Neural cell (in vitro differentiated cells): Measurements from ENCODE around the gene DENND1A.

ENCODE experiments used
- EP300 ChIP-seq: fragments of 450-650 bp; conservative IDR thresholded peaks from 2 replicates; pipeline ENCODE4 v1.6.1; 2014; ENCODE audit warnings: antibody characterized with exemption, mild to moderate bottlenecking, moderate library complexity; ENCODE audit not compliant: poor library complexity, severe bottlenecking
- EZH2 ChIP-seq: fragments of 200-600, 300-800 bp; shearing (Covaris generic), sonication (generic); IDR thresholded peaks from 2 replicates; pipeline ENCODE4 v1.6.1; 2014; ENCODE audit warnings: antibody characterized with exemption, low read length, borderline replicate concordance, mild to moderate bottlenecking; ENCODE audit not compliant: insufficient read depth, poor library complexity, severe bottlenecking
- POLR2AphosphoS5 ChIP-seq: IDR thresholded peaks from 2 replicates; pipeline ENCODE4 v1.6.1; 2012
- TAF1 ChIP-seq: IDR thresholded peaks from 2 replicates; pipeline ENCODE4 v1.6.1; 2012; ENCODE audit warnings: low read depth
- TF ChIP-seq, protein P1 (sequence below): fragments of 450-650 bp; IDR thresholded peaks from 2 replicates; pipeline ENCODE4 v1.5.1; 2014; ENCODE audit warnings: antibody characterized with exemption, mild to moderate bottlenecking, moderate library complexity; ENCODE audit not compliant: poor library complexity, severe bottlenecking
- TF ChIP-seq, protein P2 (sequence below): IDR thresholded peaks from 2 replicates; pipeline ENCODE4 v1.6.1; 2012; ENCODE audit warnings: borderline replicate concordance

DNA sequence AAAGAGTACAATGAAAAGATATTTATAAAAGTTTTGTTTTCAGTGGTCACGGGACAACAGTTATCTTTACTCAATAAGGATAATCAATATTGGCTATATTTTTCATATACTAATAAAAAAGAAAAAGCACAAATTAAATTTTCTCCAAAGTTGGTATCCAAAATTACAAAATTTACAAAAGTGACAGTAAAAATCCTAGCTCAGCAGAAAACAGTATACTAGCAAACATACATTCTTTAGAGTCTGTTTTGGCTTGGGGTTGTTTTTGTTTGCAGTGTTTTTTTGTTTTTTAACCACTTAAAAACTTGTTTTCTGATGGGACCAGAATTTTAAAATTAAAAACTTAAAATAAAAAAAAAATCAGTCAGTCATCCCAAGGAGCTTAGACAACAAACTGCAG is 183.2 kb downstream of the DENND1A start:
- TF ChIP-seq, protein P1, sequence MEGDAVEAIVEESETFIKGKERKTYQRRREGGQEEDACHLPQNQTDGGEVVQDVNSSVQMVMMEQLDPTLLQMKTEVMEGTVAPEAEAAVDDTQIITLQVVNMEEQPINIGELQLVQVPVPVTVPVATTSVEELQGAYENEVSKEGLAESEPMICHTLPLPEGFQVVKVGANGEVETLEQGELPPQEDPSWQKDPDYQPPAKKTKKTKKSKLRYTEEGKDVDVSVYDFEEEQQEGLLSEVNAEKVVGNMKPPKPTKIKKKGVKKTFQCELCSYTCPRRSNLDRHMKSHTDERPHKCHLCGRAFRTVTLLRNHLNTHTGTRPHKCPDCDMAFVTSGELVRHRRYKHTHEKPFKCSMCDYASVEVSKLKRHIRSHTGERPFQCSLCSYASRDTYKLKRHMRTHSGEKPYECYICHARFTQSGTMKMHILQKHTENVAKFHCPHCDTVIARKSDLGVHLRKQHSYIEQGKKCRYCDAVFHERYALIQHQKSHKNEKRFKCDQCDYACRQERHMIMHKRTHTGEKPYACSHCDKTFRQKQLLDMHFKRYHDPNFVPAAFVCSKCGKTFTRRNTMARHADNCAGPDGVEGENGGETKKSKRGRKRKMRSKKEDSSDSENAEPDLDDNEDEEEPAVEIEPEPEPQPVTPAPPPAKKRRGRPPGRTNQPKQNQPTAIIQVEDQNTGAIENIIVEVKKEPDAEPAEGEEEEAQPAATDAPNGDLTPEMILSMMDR, result no peak
- TF ChIP-seq EP300 (no peak), TAF1 (no peak), POLR2AphosphoS5 (no peak), EZH2 (no peak)
- TF ChIP-seq, protein P2, sequence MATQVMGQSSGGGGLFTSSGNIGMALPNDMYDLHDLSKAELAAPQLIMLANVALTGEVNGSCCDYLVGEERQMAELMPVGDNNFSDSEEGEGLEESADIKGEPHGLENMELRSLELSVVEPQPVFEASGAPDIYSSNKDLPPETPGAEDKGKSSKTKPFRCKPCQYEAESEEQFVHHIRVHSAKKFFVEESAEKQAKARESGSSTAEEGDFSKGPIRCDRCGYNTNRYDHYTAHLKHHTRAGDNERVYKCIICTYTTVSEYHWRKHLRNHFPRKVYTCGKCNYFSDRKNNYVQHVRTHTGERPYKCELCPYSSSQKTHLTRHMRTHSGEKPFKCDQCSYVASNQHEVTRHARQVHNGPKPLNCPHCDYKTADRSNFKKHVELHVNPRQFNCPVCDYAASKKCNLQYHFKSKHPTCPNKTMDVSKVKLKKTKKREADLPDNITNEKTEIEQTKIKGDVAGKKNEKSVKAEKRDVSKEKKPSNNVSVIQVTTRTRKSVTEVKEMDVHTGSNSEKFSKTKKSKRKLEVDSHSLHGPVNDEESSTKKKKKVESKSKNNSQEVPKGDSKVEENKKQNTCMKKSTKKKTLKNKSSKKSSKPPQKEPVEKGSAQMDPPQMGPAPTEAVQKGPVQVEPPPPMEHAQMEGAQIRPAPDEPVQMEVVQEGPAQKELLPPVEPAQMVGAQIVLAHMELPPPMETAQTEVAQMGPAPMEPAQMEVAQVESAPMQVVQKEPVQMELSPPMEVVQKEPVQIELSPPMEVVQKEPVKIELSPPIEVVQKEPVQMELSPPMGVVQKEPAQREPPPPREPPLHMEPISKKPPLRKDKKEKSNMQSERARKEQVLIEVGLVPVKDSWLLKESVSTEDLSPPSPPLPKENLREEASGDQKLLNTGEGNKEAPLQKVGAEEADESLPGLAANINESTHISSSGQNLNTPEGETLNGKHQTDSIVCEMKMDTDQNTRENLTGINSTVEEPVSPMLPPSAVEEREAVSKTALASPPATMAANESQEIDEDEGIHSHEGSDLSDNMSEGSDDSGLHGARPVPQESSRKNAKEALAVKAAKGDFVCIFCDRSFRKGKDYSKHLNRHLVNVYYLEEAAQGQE, result no peak
